NCI-H2171 treated with DMSO at 0.1 percent for 48 hours (cell line): ENCODE measurements around the gene MRPL20.
"Not testable (repeated sequence)": the region's sequence is repeated elsewhere in the genome, so short reads cannot be mapped to it uniquely, and the experiment has no call there.

Experiments
- DNase-seq: peaks from one replicate; lab custom pipeline; 2025; lab: John Stamatoyannopoulos, UW

MRPL20 gene

DNA sequence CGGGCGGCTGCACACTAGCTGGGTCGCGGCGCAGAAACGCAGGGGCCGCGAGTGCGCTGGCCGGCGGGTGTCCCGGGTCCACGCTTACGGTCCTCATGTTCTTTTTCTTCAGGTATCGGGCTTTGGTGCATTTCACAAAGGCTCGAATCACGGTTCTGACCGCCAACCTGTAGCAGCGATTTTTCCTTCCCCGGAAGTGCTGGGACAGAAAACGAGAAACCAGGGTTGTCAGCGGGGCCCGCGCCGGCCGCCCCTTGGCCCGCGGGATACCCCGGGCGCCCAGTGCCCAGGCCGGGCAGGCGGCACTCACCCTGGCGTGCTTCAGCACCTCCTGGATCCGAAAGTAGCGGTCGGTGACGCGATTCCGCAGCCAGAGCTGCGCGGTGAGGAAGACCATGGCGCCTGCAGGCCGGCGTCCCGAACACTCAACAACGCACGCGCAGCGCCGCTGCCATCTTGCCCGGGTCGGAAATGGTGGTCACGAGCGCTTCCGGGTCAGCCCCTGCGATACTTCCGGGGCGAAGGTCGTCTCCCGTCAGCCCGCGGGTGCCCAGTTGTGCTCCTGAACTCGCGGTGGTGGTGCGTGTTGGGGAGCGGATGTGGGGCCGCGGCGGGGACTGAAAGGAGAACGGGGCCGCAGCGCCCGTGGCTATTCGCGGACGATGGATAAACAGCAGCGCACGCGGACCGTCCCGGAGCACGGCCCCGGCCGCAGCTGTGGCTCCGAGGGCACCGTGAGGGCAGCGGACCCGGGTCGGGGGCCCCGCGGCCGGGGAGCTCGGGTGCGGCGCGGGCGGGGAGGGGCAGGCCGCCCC, at the start of gene MRPL20:
Gene MRPL20 (minus strand): TSS at position 473 of the 815 bp plus-strand sequence. CDS start 76 bp downstream, at position 397.
- peak; percentile 92 for DNase-seq

DNA sequence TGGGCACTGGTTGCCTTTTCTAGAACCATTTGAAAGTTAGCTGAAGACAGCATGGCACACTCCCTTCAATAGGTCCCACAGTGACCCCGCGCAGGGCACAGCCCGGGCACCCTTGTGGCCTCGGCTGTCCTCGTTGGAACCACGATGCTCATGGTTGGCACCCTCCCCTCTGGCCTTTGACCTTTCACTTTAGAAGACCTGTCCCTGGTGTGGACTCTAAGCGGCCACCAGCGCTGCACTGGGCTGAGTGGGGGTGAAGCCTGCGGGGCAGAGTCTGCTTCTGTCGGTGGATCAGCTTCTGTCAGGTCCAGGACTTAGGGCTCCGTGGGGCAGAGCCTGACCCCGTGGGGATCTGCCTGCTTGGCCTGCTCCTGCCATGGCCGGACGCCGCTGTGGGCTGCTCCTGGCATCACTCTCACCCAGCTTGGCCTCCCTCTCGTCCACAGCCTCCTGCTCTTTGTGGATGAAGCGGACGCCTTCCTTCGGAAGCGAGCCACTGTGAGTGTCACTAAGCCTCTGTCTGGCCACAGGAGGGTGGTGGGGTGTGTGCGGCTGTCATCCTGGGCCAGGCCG, 49.7 kb upstream of the MRPL20 start:
- not testable (repeated sequence) for DNase-seq

DNA sequence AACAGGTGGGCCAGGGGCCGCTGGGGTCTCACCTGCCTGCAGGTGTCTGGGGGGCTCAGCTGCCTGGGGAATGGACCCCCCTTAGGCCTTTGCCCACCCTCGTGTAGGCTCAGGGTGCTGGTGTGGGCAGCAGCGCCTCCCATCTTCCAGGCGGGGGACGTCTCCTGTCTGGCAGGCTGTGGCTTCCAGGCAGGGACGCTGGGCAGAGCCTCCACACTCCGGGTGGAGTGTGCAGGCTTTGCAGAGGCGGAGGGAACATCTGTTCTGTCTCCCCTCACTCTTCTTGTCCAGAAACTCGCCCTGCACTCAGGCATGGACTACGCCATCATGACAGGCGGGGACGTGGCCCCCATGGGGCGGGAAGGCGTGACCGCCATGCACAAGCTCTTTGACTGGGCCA, 48.8 kb upstream of the MRPL20 start:
- not testable (repeated sequence) for DNase-seq

DNA sequence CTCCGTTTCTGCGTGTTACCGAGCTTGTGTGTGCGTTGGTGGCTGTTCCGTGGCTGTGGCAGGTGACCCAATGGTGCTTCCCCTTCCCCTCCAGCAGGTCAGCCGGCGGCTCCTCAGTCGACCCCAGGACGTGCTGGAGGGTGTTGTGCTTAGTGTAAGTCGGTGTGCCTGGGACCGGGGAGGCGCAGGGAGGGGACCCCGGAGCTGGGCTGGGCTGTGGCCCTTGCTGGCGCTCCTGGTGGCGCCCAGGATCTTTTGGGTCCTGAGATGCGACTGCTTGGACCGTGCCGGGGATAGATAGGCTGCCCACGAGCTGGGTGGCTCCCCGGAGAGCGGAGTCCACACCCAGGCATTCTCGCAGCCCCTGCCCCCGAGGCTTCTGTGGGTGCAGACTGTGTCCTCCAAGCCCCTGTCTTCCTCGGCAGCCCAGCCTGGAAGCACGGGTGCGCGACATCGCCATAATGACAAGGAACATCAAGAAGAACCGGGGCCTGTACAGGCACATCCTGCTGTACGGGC, 48.3 kb upstream of the MRPL20 start:
- DNase-seq, result peak; percentile 46

DNA sequence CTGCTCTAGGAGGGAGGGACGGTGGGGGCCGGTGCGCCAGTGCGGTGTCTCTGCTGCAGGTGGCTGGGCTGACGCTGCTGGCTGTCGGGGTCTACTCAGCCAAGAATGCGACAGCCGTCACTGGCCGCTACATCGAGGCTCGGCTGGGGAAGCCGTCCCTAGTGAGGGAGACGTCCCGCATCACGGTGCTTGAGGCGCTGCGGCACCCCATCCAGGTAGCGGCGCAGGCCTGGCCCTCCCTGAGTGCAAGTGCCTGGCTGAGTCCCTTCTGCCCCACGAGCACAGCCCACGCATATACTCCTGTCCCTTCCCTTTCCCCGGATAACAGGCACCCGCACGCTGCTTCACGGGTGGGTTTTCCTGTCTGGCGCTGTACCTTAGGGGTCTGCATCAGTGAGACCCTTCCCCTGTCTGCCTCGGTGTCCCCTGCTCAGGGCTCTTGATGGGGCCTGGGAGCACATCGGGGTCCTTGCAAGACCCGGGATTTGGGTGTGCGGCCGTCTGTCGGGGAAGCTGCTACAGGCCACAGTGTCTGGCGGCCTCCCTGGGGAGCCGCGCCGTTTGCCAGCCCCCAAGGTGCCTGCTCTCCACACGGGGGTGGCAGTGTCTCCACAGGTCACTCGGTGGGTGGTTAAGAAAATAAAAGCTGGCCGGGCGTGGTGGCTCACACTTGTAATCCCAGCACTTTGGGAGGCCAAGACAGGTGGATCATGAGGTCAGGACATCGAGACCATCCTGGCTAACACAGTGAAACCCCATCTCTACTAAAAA, 47.4 kb upstream of the MRPL20 start:
- not testable (repeated sequence) for DNase-seq

DNA sequence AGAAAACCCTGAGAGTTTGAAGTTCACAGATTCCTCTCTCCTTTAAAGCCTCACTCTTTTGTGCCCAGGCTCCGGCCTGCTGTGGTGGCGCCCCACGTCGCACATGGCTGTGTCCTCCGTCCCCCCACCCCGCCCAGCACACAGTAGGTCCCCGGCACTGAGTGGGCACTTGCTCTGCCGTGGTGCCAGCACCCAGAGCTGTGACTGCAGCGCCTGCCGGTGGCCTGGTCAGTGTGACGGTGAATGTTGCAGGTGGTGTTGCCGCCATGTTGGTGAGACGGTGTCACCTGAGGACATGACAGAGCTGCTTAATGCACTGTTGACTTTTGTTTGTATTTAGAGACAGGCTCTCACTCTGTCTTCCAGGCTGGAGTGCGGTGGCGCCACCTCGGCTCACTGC, 45.8 kb upstream of the MRPL20 start:
- no peak for DNase-seq

DNA sequence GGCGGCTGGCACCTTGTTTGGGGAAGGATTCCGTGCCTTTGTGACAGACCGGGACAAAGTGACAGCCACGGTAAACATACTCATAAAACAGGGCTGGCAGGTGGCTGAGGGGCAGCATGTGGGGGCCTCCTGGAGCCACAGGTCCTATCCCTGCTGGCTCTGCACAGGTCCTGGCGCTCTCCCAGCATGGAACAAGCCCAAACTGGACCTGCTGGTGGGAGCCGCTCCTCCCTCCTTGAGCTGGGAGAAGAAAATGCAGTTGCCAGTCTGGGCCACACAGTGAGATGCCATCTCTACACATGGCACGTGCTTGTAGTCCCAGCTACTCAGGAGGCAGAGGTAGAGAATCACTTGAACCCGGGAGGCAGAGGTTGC, 45.3 kb upstream of the MRPL20 start:
- peak; percentile 90 for DNase-seq

DNA sequence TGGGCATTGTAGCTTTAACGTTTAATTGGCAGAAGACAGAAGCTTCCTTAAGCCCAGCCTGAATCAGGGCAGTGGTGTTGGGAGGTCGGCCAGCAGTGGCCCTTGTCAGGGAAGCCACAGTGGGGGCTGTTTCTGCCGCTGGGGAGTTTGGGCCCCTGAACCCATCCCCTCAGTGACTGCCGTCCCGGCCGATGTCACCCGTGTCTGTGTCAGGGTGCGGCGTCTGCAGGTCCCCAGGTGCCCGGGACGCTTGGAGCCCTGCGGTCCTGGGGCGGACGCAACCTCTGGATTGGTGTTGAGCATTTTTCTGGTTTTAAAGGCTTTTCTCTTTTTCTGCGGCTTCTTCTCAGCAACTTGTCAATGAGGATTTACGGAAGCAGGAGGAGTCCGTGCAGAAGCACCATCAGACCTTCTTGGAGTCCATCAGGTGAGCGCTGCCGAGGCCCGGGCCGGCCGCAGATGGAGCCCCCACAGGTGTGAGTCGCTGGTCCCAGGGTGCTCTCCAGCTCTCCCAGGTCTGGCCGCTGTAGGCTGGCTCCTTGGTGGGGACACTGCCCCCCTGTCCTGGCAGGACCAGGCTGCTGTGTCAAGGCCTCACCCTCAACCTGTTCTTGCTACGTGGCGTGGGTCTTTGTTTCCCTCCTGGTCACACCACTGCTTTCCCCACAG, 44.7 kb upstream of the MRPL20 start:
- no peak for DNase-seq

DNA sequence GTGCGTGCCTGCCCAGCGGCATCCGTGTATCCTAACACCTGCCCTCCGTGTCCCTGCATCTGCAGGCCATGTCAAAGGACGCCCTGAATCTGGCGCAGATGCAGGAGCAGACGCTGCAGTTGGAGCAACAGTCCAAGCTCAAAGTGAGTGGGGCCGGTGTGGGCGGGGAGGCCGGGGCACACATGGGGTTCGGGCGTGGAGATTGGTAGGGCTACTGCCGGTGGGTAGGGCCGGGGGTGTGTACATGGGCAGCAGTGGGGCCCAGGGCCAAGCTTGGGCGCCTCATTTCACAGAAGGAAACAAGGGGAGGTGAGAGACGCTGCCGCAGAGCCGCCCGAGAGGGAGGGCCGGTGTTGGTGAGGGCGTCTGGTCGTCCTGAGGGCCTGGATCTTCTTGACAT, 43.5 kb upstream of the MRPL20 start:
- not testable (repeated sequence) for DNase-seq

DNA sequence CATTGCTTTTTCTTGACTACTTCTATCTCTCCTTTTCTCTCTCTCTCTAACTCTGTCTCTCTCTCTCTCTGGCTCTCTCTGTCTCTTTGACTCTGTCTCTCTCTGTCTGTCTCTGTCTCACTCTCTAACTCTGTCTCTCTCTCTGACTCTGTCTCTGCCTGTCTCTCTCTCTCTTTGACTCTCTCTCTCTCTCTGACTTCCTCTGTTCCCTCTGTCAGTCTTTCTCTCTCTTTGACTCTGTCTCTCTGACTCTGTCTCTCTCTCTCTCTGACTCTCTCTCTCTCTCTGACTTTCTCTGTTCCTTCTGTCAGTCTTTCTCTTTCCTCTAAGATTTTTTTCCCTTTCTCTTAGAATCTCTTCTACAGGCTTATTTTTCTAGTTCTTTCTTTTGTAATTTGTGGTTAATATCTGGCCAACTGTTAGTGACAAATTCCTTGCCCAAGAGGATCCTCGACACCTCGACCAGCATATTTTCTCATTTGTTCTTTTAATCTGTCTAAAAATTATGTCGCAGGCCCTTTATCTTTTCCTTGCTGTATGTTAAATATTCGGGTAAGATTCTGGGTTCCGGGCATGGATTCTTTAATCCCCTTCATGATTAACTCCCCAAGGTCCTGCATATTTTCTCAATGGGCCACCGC, 42.1 kb upstream of the MRPL20 start, which contains the start of gene ATAD3C:
Gene ATAD3C (plus strand): TSS at position 591 of the 641 bp plus-strand sequence. CDS start 995 bp downstream, outside the sequence.
- DNase-seq, result no peak

DNA sequence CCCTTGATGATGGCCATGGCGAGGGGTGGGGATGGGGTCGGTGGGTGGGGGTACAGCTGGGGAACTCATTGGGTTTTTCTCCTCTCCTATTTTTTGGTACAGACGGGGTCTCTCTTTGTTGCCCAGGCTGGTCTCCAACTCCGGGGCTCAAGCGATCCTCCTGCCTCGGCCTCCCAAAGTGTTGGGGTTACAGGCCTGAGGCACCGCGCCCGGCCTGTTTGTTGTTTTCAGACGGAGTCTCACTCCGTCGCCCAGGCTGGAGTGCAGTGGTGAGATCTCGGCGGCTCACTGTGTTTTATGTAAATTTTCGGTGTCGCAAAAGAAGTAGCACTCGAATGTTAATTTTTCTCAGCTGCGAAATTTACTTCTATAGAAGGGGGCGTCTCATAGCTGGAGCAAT, 39.5 kb upstream of the MRPL20 start:
- DNase-seq, result not testable (repeated sequence)

DNA sequence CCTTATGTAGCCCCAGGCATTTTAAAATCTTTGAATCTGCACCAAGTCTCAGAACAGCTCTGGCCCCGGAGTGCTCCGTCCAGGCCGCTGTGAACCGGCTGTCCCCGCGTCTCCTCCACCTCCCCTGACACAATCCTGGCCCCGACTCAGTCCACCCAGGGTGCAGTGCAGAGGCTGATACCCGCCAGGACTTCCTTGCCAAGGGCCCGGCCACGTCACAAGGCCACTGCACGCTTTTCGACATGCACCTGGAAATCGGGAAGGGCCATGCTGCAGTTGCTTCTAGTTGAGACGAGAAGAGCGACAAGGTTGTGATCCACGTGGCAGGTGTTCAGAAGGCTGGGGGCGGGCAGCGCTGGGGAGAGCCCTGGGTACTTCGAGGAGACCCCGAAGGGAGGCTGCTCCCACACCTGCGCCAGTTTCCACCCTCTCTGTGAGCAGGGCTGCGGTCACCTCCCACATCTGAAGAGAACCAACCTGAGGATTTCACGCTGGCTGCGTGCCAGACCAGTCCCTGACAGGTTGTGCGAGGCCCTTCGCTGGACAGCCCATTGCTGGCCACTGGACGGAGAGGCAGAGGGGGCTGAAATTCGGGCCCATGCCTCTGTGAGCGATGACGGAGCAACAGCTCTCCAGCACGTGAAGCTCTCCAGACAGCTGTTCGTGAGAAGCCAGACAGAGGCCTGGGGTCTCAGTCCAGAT, 35.1 kb upstream of the MRPL20 start:
- no peak for DNase-seq

DNA sequence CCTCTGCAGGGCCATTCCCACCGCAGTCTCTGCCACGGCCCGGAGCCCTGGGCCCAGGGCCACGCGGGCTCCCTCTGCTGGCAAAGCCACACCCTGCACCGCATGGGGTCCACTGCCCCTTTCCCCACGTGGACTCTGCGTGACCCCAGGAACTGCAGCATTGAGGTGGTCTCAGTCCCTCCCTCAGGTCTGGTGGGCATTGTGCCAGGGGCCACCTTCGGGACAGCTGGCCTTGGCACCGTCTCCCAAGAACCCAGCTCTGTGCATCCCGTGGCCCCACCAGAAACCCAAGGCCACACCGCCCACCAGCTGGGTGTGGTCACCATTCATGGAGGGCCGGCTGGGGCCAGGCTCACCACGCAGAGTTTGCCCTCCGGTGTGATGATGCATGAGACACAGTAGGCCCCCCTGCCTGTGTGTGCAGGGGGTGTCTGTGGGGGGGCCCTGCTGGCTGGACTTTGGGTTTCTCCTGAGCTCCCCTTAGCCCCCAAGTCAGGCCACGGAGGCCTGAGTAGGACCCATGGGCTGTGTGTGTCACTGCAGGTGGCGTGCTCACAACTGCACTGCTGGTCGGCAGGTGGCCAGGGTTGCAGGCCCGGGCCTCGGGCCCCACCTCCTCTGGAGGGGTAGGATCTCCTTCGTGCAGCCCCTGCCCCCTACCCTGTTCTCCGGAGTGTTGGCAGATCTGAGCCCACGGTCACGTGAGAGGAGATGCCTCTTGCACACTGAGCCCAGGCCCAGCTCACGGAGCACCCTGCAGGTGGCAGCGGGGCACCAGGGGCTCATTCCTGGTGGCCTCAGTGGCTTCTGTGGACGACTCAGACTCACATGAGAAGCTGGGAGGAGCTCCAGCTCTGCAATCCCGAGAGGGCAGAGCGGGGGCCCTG, 34.2 kb upstream of the MRPL20 start:
- peak; percentile 51 for DNase-seq

DNA sequence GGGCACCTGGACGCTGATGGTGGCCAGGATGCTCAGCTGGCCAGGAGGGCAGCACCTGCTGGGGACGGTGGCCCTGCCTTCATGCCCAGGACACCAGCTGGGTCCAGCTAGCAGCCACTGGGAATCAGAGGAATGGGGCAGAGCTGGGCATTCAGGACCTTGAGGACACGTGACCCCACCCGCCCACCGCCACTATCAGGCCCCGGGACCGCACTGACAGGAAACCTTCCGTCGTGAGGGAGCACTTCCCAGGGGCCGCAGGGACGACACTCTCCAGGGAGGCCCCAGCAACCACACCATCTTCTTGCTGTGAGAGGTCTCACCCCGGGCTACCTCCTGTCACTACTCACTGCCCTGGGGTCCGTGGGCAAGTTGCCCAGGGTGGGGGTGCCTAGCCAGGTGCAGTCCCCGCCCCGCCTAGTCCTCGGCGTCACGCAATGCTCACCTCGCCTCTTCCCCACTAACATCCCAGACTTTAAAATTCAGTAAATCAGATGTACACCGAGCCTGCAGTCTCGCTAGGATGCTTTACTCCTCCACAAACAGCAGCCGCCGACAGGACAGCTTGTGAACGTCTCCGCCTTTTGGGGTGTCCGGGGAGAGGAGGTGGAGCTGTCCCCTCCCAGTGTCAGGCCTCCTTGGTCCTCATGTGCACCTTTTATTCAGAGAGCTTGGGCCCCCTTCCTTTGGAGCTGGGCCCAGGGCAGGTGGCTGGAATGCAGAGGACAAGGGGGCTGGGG, 33.3 kb upstream of the MRPL20 start:
- no peak for DNase-seq

DNA sequence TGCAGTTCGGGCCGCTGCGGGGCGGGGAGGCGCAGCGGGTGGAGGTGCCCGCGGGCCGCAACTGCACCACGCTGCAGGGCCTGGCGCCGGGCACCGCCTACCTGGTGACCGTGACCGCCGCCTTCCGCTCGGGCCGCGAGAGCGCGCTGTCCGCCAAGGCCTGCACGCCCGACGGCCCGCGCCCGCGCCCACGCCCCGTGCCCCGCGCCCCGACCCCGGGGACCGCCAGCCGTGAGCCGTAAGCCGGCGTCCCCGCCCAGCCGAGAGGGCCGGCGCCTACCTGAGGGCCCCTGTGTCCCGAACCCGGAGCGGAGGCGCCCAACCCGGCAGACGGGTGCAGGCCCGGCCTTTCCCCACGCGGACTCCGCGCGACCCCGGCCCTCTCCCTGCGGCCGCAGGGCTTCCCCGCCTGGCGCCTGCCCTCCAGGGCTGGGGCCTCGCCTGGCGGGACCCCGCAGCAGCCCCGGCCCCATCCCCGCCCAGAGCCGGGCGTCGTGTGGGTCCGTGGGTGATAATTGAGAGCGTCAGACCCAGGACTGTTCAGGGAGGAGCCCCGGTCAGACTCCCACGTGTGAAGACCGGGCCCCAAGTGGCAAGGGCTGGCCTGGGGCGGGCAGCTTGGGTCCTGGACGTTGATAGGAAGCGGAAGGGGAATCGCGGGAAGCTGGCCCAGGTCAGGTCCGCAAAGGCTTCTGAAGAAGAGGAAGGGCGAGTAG, 32.6 kb upstream of the MRPL20 start:
- no peak for DNase-seq

DNA sequence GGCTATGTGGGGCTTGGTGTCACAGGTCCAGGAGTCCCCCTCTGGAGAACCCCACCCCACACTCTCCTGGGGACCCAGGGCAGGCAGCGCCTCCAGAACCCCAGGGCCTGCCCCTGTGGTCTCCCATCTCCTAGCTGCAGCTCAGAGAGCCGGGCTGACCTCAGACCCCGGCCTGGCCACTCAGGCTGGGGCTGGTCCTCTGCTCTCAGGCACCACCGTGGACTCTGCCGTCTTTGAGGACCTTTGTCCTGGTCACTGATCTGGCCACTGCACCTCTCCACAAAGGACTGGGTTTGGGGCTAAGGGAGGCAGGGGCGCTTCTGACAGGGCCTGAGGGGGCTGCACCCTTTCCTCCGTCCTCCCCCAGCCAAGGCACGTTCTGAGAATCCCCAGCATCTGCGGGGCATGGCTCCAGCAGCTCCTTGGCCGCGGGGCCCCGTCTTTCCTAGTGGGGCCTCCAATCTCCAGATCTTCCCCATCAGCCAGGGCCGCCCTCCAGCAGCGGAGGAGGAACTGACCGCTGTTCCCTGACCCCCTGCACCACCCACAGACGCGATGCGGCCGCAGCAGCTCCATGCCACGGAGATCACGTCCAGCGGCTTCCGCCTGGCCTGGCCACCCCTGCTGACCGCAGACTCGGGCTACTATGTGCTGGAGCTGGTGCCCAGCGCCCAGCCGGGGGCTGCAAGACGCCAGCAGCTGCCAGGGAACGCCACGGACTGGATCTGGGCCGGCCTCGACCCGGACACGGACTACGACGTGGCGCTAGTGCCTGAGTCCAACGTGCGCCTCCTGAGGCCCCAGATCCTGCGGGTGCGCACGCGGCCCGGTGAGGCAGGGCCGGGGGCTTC, 31.7 kb upstream of the MRPL20 start:
- no peak for DNase-seq

DNA sequence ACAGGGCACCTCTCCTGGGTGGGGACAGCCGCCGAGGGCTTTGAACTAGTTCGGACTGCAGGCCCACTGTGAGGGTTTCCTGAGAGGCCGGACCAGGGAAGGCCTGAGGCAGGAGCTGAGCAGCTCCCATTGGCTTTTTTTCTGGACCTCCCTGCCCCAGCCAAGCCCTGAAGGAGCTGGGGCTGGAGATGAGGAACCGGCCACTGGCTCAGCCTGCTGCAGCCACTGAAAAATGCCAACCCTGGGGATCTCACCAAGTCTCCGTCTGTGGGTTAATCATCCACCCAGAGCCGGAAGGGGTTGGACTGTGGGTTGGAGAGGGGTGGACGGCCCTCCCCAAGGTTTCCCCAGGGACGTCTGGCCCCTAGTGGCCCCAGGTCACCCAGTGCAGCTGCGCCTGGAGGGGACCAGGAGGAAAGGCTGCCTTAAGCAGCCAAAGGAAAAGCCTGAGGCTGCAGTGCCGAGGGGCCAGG, 30.8 kb upstream of the MRPL20 start:
- DNase-seq, result no peak
